A673 (cell line): ENCODE results near the gene DDX39B. TPM values are rescaled to one million over a fixed set of nuclear protein-coding genes. Genes with fewer than 3 reads are reported as not detected.

ENCODE experiments used
- BruUV-seq: library from RNA; stranded (reverse); fragments of 400-500 nt; replicated peaks from 2 replicates; lab custom pipeline; 2021; lab: Mats Ljungman, UMichigan
- CTCF ChIA-PET: fragments of 300-600 bp; sonication (Branson Sonifier 250); formaldehyde crosslinking; loops from one replicate; lab custom pipeline; 2022; ENCODE audit warnings: antibody characterized with exemption; lab: Charles Lee
- POLR2A ChIA-PET: fragments of 300-600 bp; sonication (Branson Sonifier 250); formaldehyde crosslinking; loops from one replicate; lab custom pipeline; 2022; ENCODE audit warnings: antibody characterized with exemption; ENCODE audit not compliant: low non-redundant PET; lab: Charles Lee
- DNase-seq: peaks from one replicate; pipeline ENCODE4 v3.0.0-alpha.2; 2015; ENCODE audit warnings: low spot score
- H3K27ac ChIP-seq: fragments of 200-600 bp; sonication (generic); 2 replicates; pipeline ENCODE4 v1.5.1; 2016; ENCODE audit warnings: mixed run types, low read depth, mild to moderate bottlenecking, mixed read lengths, antibody characterized with exemption, low read length; ENCODE audit not compliant: poor library complexity, severe bottlenecking
- H3K27me3 ChIP-seq: fragments of 200-600 bp; sonication (generic); replicated peaks from 2 replicates; pipeline ENCODE4 v1.6.1; 2017; ENCODE audit warnings: mixed run types, low read depth, mild to moderate bottlenecking, mixed read lengths, antibody characterized with exemption, low read length; ENCODE audit not compliant: insufficient read depth, poor library complexity
- H3K36me3 ChIP-seq: fragments of 200-600 bp; sonication (generic); 2 replicates; pipeline ENCODE4 v1.6.1; 2016; ENCODE audit warnings: mixed run types, mild to moderate bottlenecking, mixed read lengths, antibody characterized with exemption, low read length; ENCODE audit not compliant: insufficient read depth, poor library complexity, severe bottlenecking
- H3K4me1 ChIP-seq: fragments of 200-600 bp; sonication (generic); 2 replicates; pipeline ENCODE4 v1.6.1; 2017; ENCODE audit warnings: mixed run types, mild to moderate bottlenecking, mixed read lengths, antibody characterized with exemption, low read length; ENCODE audit not compliant: insufficient read depth, poor library complexity, severe bottlenecking
- H3K4me3 ChIP-seq: fragments of 200-600 bp; sonication (generic); 2 replicates; pipeline ENCODE4 v1.5.1; 2016; ENCODE audit warnings: low read depth, mixed run types, mild to moderate bottlenecking, mixed read lengths, low read length; ENCODE audit not compliant: poor library complexity, severe bottlenecking
- H3K9me3 ChIP-seq: fragments of 200-600 bp; sonication (generic); 2 replicates; pipeline ENCODE4 v1.6.1; 2016; ENCODE audit warnings: mixed run types, low read depth, mild to moderate bottlenecking, mixed read lengths, antibody characterized with exemption, low read length; ENCODE audit not compliant: poor library complexity, severe bottlenecking
- CTCF ChIP-seq: fragments of 300-800, 200-600 bp; sonication (generic); conservative IDR thresholded peaks from 2 replicates; pipeline ENCODE4 v1.5.1; 2017; ENCODE audit warnings: low read depth, mild to moderate bottlenecking, antibody characterized with exemption, low read length, moderate library complexity, mixed read lengths
- EZH2 ChIP-seq: fragments of 200-600 bp; sonication (generic); IDR thresholded peaks from 2 replicates; pipeline ENCODE4 v1.6.1; 2017; ENCODE audit warnings: borderline replicate concordance, low read depth, mild to moderate bottlenecking, mixed read lengths, antibody characterized with exemption, low read length; ENCODE audit not compliant: poor library complexity, severe bottlenecking
- intact Hi-C: fragments of 100-400 bp; cut with micrococcal nuclease; formaldehyde crosslinking; loops from one replicate; pipeline ENCODE4 v1.10.0; 2022; ENCODE audit not compliant: unreplicated experiment
- total RNA-seq: library from RNA; stranded (reverse); gene quantifications from 2 replicates; pipeline ENCODE4 v1.2.3, GENCODE V29; 2021

DDX39B gene
- total RNA-seq, 1 experiment from 2014 or later, result 558 TPM

GRCh38 chr6:31575335-31575901, 33.6 kb upstream of the DDX39B start, which contains the start of gene TNF:
Gene TNF (plus strand): TSS chr6:31575565. CDS start chr6:31575742, 177 bp downstream.
- H3K27ac ChIP-seq, result no peak within 1 kb of the TSS
- ChIA-PET POLR2A (no interaction called here), CTCF (no interaction called here)
- BruUV-seq, result no TSS peak
- H3K4me3 ChIP-seq, result no peak within 1 kb of the TSS
- no peaks in the 10 kb centered on the region for H3K27me3 ChIP-seq
- H3K4me1 ChIP-seq, result peaks cover 5% of the 10 kb centered on the region
- intact Hi-C loops, result no loop called here
- DNase-seq, result peak; percentile 44
- no peaks in the 10 kb centered on the region for H3K36me3 ChIP-seq
- no peaks in the 10 kb centered on the region for H3K9me3 ChIP-seq
- TF ChIP-seq EZH2 (no peak), CTCF (no peak)

DNA sequence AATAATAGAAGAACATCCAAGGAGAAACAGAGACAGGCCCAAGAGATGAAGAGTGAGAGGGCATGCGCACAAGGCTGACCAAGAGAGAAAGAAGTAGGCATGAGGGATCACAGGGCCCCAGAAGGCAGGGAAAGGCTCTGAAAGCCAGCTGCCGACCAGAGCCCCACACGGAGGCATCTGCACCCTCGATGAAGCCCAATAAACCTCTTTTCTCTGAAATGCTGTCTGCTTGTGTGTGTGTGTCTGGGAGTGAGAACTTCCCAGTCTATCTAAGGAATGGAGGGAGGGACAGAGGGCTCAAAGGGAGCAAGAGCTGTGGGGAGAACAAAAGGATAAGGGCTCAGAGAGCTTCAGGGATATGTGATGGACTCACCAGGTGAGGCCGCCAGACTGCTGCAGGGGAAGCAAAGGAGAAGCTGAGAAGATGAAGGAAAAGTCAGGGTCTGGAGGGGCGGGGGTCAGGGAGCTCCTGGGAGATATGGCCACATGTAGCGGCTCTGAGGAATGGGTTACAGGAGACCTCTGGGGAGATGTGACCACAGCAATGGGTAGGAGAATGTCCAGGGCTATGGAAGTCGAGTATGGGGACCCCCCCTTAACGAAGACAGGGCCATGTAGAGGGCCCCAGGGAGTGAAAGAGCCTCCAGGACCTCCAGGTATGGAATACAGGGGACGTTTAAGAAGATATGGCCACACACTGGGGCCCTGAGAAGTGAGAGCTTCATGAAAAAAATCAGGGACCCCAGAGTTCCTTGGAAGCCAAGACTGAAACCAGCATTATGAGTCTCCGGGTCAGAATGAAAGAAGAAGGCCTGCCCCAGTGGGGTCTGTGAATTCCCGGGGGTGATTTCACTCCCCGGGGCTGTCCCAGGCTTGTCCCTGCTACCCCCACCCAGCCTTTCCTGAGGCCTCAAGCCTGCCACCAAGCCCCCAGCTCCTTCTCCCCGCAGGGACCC, 32.6 kb upstream of the DDX39B start:
- CTCF ChIA-PET, result no interaction called here
- no peaks in the 10 kb centered on the region for H3K9me3 ChIP-seq
- no peak overlapping the region for H3K4me3 ChIP-seq
- intact Hi-C loops, result no loop called here
- no peak for TF ChIP-seq CTCF
- TF ChIP-seq EZH2, result no peak
- peaks cover 5% of the 10 kb centered on the region for H3K4me1 ChIP-seq
- no TSS peak for BruUV-seq
- no peak overlapping the region for H3K27ac ChIP-seq
- POLR2A ChIA-PET, result no interaction called here
- DNase-seq, result no peak
- H3K36me3 ChIP-seq, result no peaks in the 10 kb centered on the region
- no peaks in the 10 kb centered on the region for H3K27me3 ChIP-seq

- DNase-seq, result no peak
- BruUV-seq, result no TSS peak
- intact Hi-C loops, result no loop called here
- POLR2A ChIA-PET, result no interaction called here
- Histone ChIP-seq H3K27ac (no peak overlapping the region), H3K4me3 (no peak overlapping the region), H3K4me1 (peaks cover 5% of the 10 kb centered on the region), H3K9me3 (no peaks in the 10 kb centered on the region), H3K27me3 (no peaks in the 10 kb centered on the region), H3K36me3 (no peaks in the 10 kb centered on the region)
- no peak for TF ChIP-seq CTCF
- CTCF ChIA-PET, result no interaction called here
Measured at GRCh38 chr6:31573239-31574105, 31.7 kb upstream of the DDX39B start.
